Bone marrow (tissue), 2 donors: ENCODE data around the gene SDK1.
"Not testable (repeated sequence)": the region's sequence is repeated elsewhere in the genome, so short reads cannot be mapped to it uniquely, and the experiment has no call there.

Experiments used
- DNase-seq, 2 donors: peaks; one replicate each; lab custom pipeline; 2025; lab: John Stamatoyannopoulos, UW

SDK1 gene

DNA sequence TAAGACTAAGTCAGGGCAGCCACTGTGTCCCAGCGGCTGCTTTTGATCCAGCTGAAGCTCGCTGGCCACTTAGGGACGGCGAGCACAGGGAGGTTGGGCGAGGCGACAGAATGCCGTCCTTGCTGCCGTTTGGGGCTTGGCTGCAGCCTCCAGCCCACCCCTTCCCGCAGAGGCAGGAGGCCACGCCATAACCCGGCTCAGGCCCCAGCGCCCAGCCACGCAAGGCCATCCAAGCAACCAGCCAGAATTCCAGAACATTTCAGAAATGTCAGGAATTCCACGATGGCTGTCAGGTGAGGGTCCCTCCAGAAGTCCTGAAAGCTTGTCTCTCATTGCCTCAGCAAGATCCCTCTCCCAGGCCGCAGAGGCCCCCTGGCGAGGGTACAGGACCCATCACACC, 901.9 kb downstream of the SDK1 start:
- no peak for DNase-seq

DNA sequence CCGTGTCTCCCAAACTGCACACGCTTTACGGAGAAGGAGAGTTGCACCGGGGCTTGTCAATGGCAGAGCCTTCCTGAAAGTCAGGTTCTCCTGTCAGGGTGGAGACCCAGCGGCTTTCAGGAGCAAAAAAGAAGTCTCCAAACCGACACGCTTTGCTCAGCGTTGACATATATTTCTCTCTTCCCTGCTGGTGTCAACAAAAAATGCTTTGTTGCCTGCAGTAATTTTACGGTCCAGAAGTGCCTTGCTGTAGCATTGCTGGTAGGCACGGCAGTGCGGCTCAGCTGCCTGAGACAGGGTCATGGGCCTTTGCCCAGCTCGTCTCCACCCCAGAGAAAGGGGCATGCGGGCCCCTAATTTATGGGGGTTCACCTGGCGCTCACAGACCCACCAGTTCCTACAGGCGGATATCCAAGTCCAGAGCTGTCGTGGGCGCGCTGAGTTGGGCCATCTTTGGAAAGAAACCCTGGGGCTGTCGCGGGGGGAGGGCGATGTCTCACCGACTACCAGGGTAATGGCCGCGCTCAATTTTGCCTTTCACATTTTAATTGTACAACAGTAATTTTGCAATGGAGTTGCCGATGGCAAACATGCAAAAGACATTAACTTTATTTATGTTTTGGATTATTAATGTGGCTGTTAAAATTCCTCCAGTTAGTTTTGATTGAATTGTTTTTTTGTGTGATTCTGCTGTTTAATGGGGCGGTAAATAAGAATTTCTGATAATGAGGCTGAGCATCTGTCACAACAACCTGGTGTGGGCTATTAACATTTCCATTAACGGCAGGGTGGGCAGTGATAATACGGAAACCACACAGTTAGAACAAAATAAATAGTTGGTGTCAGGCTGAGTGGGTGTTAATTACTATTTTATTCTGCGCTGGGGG, 902.8 kb downstream of the SDK1 start:
- DNase-seq = no peak

DNA sequence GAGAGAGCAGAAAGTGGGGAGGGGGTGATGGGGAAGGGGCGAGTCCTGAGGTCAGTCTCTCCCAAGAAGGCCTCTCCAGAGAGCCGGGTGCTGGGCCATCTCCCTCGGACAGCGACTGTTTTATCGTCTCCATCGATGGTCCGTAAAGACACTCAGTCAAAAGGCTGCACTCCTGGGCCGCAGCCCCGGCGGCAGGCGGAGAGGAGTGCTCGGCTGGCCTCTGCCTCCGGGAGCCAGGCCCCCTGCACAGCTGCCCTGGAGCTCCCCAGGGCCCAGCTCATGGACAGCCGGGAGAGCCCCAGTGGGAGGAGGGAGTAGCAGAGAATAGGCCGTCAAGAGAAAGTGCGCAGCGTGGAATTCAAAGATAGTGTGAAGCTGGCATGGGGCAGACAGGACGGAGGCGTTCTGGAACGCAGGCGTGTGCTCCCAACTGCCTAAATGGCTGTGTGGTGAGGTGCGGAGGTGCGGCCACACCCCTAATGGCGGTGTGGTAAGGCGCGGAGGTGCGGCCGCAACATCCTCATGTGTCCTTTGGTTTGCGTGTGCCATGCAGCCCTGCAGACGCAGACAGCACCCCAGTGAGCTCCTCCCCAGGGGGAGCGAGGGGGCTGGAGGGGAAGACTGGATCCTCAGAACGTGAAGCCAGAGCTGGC, 903.6 kb downstream of the SDK1 start:
- DNase-seq = no peak

DNA sequence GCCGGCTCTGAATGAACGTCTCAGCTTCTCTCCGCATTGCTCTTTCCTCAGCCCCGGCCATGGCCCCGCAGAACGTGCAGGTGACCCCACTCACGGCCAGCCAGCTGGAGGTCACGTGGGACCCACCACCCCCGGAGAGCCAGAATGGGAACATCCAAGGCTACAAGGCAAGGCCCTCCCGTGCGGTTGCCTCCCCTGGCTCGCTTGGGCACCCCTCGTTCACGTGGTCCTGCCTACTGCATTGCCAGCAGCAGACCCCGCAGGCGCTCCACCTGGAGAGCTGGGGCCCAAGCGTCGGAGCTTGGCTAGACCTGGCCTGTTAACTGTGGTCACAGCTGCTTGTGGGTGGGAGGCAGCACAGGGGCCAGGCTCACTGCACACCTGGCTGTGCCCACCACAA, 904.8 kb downstream of the SDK1 start:
- no peak for DNase-seq

DNA sequence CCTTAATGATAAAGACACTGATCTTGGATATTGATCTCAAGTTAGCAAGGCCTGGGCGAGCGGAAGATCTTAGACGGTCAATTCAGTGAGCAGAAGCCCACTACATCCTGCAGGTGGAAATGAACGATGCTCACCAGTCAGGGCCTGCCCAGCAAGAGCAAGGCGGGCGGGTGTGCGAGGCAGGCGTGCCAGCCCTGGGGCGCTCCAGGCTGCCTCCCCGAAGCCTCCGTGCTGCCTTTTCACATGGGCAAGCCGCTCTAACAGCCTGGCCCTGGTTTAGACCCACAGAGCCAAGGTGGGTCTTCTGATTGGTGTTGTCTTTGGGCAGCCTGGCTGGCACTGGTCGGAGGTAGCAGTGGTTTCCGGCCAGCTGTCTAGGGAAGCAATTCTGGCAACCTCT, 906.0 kb downstream of the SDK1 start:
- DNase-seq = no peak

DNA sequence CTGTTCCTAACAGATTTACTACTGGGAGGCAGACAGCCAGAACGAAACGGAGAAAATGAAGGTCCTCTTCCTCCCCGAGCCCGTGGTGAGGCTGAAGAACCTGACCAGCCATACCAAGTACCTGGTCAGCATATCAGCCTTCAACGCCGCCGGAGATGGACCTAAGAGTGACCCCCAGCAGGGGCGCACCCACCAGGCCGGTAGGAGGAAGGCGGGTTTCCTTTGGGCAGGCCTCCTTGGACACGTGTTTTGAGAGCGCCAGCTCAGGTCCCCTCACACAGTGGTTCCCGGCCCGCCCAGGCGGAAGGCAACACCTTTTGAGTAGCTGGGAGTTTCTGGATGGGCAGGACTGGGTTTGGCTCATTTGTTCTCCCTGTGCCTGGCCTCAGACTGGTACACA, 907.0 kb downstream of the SDK1 start:
- no peak for DNase-seq

DNA sequence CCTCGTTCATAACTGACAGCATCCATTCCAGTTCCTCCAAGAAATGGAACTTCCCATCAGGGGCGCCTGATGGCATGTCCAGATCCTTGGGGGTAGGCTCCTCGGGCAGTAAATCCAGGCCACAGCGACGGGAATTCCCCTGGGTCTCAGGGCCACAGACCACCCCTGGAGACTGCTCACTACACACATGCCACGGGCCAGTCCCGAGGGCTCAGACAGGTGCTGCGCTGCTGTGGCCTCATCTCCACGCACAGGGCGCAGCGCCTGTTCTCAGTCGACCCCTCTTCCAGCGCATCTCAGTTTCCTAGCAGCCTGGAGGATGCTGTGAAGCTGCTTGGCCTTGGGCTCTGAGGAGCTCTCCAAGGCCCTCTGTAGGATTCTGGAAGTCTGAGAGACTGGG, 907.5 kb downstream of the SDK1 start:
- DNase-seq = no peak

DNA sequence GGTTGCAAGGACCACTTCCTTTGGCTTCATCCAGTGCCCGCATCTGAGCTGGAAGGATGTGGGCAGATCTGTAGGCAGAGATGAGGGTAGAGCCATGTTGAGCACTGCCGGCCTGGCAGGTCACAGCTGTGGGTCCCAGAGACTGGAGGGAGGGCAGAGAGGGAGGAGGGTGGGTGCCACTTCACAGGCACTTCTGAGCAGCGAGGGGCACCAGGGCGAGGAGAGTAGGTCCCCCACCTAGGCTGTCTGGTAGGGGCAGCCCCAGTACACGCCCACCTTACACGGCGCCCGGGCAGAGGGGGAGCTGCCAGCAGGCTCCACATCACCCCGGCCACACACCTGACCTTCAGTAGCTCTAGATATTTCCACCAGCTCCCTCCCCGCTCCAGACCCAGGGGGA, 908.1 kb downstream of the SDK1 start:
- DNase-seq = no peak

DNA sequence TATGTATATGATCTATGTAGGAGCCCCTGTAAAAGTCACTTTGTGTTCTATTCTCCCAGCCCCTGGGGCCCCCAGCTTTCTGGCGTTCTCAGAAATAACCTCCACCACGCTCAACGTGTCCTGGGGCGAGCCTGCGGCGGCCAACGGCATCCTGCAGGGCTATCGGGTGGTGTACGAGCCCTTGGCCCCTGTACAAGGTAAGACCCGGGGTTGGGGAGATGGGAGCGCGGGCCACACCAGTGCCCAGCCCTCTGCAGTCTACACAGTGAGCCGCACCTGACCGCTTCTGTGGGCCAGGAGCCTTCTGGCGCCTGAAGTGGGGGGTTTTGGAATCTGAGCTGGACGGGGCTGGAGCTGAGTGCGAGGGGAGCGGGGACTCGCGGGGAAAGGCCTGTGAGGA, 908.9 kb downstream of the SDK1 start:
- no peak for DNase-seq

DNA sequence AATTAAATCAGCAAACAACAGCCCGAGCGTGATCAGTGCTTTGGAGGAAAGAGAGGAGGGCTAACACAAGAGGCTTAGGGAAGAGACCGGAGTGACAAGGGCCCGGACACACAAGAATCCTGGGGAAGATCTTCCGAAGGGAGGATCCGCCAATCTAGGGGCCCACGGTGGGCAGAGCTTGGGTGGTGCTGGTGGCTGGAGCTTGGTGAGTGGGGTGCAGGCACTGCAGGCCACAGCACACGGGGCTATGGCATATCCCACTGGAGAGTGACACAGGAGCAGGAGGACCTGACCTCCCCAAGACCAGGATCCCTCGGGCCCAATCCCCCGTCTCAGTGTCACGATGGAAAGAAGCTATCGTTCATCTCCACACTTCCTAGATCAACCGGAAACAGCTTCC, 909.8 kb downstream of the SDK1 start:
- no peak for DNase-seq

DNA sequence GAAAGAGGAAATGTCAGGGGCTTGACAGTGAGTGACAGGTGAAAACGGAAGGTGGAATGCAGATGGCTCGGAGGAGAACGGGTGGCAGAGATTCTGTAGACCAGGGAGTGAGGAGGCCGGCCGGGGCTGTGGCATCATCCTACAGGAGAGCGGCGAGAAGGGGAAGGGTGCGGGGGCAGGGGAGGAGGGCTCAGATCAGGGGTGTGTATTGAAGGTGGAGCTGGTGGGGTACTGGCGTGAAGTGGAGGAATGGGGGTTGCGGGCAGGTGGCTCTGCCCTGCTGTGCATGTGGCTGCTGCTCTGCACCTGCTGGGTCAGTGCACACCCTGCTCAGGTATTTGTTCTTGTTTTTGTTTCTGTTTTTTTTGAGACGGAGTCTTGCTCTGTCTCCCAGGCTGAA, 910.2 kb downstream of the SDK1 start:
- DNase-seq = no peak

DNA sequence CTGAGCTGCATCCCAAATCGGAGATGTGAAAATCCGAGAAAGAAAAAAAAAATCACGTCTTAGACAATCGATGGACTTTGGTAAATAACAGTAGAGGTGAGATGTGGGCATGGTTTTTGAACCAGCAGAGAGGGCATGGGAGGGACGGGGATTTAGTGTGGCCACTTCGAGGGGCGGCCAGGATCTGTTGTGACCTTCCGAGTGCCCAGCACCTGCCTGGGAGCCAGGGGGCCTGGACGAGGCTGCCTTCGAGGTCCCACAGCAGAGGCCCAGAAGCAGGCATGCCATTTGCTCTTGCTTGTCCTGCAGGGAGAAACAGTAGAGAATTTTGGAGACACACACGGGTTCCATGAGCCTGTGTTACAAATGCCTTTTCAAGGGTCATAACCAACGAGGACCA, 911.3 kb downstream of the SDK1 start:
- no peak for DNase-seq

DNA sequence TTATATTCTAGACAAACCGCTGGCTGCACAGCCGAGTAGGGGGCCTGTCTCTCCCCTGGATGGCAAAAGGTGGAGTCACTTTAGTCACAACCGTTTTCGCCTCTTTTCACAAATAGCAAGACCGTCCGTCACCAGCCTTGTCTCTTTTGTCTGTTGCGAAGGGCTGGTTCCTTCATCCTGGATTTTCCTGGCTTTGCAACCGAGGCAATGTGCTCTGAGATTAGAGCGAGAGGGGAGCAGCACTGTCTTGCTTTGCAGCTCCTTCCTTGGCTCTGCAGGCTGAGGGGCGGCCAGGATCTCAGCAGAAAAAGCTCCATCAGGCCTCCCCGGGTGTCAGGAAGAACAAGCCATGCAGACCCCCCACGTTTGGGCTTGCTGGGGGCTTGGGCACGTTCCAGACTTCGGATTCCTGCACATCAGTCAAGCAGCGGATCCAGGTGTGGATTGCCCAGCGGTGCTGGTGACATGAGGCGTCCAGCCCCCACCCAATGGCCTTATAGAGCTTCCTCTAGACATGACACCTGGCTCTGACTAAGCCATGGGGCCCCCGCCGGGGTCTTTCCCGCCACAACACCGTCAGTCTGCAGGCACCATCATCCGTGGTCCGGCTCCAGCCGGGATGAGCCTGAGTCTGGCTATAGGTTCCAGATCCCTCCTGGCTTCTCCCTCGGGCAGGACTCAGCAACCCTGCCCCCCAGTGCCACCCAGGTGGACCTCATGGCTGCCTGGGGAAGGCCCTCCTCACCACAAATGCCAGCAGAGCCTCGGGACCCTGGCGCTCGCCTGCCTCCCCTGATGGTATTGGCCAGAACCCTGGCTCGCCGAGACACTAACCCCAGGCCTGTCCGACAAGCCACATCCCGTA, 913.5 kb downstream of the SDK1 start:
- DNase-seq = no peak

DNA sequence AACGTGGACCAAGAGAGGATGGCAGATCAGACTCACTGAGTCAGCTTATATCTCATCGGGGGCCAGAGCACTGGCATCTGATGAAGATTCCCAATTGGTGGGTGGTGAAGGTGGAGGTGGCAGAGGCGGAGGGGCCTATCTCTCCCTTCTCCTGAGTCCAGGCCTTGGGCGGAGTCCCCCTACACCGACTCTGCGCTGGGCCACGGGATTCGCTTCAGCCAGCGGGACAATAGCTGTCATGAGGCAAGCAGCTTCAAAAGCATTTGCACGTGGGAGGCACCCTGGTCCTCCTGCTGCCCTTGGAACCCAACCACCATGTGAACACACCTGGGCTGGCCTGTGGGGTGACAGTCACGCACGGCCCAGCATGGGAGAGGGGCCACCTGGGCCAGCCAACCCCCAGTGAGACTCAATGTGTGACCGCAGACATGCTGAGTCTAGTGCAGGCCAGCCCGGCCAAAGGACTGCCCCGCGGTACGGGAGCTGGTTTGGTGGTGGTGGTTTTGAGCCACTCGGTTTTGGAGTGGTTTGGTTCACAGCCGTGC, 914.2 kb downstream of the SDK1 start:
- no peak for DNase-seq

DNA sequence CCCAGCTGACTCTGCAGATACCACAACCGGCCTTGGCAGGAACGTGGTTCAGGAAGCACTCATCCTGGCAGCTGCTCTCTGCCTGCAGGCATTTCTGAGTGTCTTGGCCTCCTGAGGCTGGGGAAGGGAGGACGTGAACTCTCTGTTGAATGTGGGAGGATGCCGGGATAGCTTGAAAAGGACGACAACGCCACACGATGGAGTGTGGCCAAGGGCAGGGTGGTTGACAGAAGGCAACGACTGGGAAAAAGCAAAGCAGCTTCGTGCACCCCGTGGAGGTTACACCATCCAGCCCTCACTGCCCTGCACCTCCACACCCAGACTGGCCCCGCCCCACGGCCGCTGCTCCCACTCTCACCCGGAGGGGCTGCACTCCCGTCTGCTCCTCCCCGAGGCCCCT, 915.0 kb downstream of the SDK1 start:
- no peak for DNase-seq

DNA sequence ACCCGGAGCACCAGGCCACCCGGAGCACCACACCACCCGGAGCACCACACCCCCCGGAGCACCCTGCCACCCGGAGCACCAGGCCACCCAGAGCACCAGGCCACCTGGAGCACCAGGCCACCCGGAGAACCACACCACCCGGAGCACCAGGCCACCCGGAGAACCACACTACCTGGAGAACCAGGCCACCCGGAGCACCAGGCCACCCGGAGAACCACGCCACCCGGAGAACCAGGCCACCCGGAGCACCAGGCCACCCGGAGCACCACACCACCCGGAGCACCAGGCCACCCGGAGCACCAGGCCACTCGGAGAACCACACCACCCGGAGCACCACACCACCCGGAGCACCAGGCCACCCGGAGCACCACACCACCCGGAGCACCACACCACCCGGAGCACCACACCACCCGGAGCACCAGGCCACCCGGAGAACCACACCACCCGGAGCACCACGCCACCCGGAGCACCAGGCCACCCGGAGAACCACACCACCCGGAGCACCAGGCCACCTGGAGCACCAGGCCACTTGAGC, 916.1 kb downstream of the SDK1 start:
- not testable (repeated sequence) for DNase-seq

DNA sequence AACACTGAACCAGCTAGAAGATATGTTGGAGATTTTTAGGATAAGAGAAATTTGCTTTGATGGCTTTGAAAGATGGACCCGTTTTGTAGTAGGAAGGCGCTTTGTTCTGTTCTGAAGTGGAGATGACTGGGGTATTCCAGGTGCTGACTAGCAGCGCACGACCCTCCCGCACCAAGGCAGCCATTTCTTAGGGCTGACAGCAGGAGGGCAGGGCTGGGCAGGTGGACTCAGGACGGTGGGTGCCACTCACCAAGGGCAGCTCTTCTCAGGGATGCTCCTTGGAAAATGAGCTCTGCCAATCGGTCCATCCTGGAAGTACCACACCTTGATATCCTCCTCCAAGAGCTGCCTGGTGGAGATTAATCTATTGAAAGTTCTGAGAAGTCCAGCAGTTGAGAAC, 917.4 kb downstream of the SDK1 start:
- DNase-seq = no peak

DNA sequence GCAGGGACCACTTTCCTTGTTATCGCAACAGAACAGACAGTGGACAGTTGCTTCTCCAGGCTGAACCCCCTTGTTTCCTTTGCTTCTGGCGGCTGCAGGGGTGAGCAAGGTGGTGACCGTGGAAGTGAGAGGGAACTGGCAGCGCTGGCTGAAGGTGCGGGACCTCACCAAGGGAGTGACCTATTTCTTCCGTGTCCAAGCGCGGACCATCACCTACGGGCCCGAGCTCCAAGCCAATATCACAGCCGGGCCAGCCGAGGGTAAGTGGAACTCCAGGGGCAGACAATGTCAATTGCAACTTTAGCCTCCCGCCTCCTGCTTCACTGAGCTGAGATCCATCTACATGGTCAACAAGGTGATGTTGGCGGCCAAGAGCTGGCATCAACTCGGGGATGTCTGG, 919.0 kb downstream of the SDK1 start:
- no peak for DNase-seq

DNA sequence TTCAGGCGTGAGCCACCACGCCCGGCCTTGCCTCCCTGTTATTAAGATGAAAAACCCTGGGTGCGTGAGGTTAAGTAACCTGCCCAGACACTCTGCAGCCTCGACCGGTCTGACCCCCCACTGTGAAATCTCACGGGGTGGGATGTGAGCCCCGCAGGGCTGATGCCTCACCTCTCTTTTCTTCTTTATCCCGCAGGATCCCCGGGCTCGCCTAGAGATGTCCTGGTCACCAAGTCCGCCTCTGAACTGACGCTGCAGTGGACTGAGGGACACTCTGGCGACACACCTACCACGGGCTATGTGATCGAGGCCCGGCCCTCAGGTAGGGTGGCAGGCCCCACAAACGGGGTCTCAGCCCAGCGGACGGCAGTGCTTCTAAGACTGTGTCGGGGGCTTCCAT, 920.0 kb downstream of the SDK1 start:
- no peak for DNase-seq

DNA sequence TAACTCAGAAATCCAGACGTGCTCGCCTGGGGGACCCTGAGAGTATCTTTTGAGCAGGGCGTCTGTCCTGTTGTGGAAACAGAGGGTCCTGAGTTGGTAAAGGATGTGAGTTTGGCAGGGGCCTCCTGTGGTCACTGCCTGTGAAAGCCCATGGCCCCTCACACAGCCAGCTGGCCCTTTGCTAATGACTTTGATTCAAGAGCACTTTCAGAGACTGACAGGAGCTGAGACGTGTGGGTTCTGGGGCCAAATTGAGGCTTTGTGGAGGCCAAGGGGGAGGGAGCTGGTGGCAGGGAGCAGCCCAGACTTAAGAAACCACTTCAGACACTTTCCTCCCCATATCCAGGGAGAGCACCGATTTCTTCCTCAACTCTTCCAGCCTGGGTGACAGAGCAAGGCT, 921.6 kb downstream of the SDK1 start:
- no peak for DNase-seq

DNA sequence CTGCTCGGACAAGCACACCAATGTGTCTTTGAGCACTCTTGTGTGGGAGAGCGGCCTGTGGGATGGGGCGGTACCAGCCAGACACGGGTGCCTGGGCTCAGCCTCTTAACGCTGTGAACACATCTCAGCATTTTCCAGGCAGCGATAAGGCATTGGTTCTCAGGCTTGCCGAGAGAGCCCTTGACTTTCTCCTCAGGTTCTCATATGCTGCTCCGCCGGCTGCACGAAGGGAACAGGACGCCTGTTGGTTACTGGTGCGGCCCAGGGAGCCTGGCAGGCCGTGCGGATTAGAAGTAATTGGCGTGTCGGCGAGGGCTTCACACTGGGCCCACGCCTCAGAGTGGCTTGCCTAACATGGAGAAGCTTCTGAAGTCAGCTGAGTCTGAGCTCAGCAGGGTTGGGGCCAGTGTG, 924.3 kb downstream of the SDK1 start:
- no peak for DNase-seq

DNA sequence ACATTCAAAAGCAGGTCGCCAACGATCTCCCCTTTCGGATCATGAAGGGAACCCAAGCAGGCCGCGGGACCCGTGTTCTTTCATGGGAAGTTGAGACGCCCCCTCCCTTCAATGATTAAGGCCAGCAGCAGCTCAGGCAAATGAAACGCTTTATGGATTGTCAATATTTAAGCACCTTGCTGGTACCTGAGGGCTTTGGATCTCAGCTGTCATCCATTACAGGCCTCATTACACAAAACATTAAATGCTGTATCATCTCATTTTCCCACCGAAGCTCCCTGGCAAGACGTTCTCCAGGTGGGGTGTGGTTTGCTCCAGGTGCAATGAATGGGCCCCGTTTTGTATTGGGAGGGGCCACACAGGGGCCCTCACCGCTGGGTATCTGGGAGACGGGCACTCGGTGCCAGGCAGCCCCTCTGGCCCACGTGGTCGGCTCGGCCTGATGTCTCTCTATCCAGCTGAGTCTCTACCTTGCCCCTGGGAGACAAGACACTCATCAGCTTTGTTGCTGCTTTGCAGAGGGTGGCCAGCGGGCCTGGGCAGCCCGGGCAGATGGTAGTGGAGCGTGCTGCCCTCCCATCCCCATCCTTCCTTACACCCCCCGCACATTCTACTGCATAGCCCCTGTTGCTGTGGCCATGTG, 925.0 kb downstream of the SDK1 start:
- DNase-seq = no peak
